Activated naive CD4-positive, alpha-beta T cell treated with anti-CD3 and anti-CD28 coated beads, Interleukin-2, amount 50 U/mL, for 72 hours (primary cell): ENCODE results near the gene USP32. TPM values are rescaled to one million over a fixed set of nuclear protein-coding genes. Genes with fewer than 3 reads are reported as not detected.
"Not testable (repeated sequence)": the region's sequence is repeated elsewhere in the genome, so short reads cannot be mapped to it uniquely, and the experiment has no call there.

Experiments
- ATAC-seq, 2 donors: fragments of 150-1000 bp; cut with Tn5 transposase; 2 replicates each; pipeline ENCODE4 v1.10.0; 2021; ENCODE audit warnings: mild to moderate bottlenecking in 2 of 2, moderate library complexity in 2 of 2
- DNase-seq, 2 donors: peaks; one replicate each; pipeline ENCODE4 v3.0.0; 2021 to 2022; ENCODE audit warnings: low spot score in 2 of 2
- H3K27ac Mint-ChIP-seq, 2 donors: one replicate each; pipeline ENCODE4 v1.8.0; 2022; ENCODE audit warnings: mild to moderate bottlenecking in 2 of 2, mixed read lengths in 2 of 2
- H3K36me3 Mint-ChIP-seq, 2 donors: one replicate each; pipeline ENCODE4 v1.8.0; 2022; ENCODE audit warnings: mixed read lengths in 2 of 2
- H3K9me3 Mint-ChIP-seq, 2 donors: one replicate each; pipeline ENCODE4 v1.8.0; 2022; ENCODE audit warnings: mixed read lengths in 2 of 2
- total RNA-seq, 2 donors: library from RNA; stranded (reverse); gene quantifications; one replicate each; pipeline ENCODE4 v1.2.3, GENCODE V29; 2022

The USP32 gene
- total RNA-seq, 2 donors from 2014 or later = 42.6 to 51.5 TPM

GRCh38 chr17:60419003-60419402, 27.1 kb upstream of the USP32 start:
- H3K27ac Mint-ChIP-seq, DNase-seq, ATAC-seq, H3K9me3 Mint-ChIP-seq, H3K36me3 Mint-ChIP-seq: not testable (repeated sequence)

GRCh38 chr17:60416368-60416925, 24.5 kb upstream of the USP32 start:
- peaks cover 0 to 4% of the 10 kb centered on the region in 2 donors for H3K9me3 Mint-ChIP-seq
- H3K27ac Mint-ChIP-seq = no peak overlapping the region
- H3K36me3 Mint-ChIP-seq = no peaks in the 10 kb centered on the region
- ATAC-seq (no peak), DNase-seq (no peak)

DNA sequence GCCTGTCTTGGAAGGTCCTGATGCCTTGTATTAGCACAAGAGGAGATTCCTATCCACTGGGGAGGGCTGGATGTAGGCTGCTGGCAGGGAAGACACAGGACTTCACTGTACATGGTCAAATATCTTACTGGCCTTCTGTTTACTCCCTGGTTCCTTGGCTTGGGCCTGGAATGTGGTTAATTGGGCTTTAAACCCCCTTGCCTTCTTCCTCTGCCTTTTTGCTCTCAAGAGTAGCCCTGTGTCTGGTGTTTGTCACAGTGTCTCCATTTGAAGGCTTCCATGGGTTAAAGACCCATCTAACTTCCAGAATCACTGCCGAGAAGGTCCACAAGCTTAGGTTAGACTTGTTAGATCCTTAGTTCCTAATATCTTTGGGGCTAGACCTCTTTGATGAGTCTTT, 23.2 kb upstream of the USP32 start:
- H3K36me3 Mint-ChIP-seq = no peaks in the 10 kb centered on the region
- ATAC-seq (no peak), DNase-seq (no peak)
- H3K27ac Mint-ChIP-seq = no peak overlapping the region
- H3K9me3 Mint-ChIP-seq = peaks cover 0 to 4% of the 10 kb centered on the region in 2 donors

- Mint-ChIP-seq H3K9me3 (no peaks in the 10 kb centered on the region), H3K36me3 (no peaks in the 10 kb centered on the region), H3K27ac (no peak overlapping the region)
- ATAC-seq = no peak
- DNase-seq = no peak
Measured at GRCh38 chr17:60412701-60413100, 20.8 kb upstream of the USP32 start.

GRCh38 chr17:60410001-60410400, 18.1 kb upstream of the USP32 start:
- Mint-ChIP-seq H3K9me3 (no peaks in the 10 kb centered on the region), H3K27ac (no peak overlapping the region), H3K36me3 (no peaks in the 10 kb centered on the region)
- no peak for DNase-seq
- ATAC-seq = no peak

DNA sequence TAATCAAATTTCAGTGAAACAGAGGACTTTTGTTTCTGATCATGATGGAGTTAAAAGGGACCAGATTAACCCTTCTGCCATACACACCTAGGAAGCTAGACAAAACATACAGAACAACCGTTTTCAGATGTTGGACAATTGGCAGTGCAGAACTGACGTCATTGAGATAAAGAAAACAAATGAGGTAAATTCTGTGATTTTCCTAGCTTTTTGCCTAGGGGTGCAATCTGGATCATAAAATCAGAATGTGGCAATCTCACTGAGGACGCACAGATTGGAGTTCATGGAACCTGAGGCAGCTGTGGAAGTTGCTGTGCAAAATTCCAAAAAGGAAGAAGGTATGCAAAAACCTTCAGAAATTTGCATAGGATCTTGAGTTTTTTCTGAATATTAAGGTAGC, 15.0 kb upstream of the USP32 start:
- no peaks in the 10 kb centered on the region for H3K36me3 Mint-ChIP-seq
- no peaks in the 10 kb centered on the region for H3K9me3 Mint-ChIP-seq
- H3K27ac Mint-ChIP-seq = no peak overlapping the region
- DNase-seq (no peak), ATAC-seq (no peak)

GRCh38 chr17:60403962-60404361, 12.0 kb upstream of the USP32 start:
- H3K27ac Mint-ChIP-seq = no peak overlapping the region
- DNase-seq (no peak), ATAC-seq (no peak)
- H3K36me3 Mint-ChIP-seq = no peaks in the 10 kb centered on the region
- H3K9me3 Mint-ChIP-seq = no peaks in the 10 kb centered on the region

GRCh38 chr17:60403523-60403810, 11.5 kb upstream of the USP32 start:
- Mint-ChIP-seq H3K27ac (no peak overlapping the region), H3K36me3 (no peaks in the 10 kb centered on the region), H3K9me3 (no peaks in the 10 kb centered on the region)
- ATAC-seq (no peak), DNase-seq (no peak)

- Mint-ChIP-seq H3K36me3 (no peaks in the 10 kb centered on the region), H3K27ac (no peak overlapping the region), H3K9me3 (no peaks in the 10 kb centered on the region)
- ATAC-seq = no peak
- no peak for DNase-seq
Measured at GRCh38 chr17:60401819-60402218, 9.9 kb upstream of the USP32 start.

DNA sequence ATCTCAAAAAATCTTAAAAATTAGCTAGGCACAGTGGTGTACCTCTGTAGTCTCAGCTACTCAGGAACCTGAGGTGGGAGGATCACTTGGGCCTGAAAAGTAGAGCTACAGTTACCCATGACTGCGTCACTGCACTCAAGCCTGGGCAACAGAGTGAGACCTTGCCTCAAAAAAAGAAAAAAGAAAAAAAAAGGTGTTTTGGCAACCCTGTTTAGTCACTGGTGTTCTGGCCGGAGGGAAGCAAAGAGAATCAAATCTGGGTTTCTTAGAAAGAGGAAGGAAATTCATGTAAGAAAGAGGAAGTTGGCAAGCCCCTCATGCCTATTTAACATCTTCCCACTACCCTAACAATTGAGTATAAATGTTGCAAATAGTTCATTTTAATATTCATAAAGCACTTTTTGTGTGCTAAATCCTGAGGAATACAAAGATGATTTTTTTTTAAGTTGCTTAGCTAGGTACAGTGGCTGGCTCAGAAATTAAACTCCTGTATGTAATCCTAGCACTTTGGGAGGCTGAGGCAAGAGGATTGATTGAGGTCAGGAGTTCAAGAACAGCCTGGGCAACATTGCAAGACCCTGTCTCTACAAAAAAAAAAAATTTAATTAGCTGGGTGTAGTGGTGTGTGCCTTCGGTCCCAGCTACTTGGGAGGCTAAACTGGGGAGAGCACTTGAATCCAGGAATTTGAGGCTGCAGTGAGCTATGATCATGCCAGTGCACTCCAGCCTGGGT, 6.5 kb upstream of the USP32 start:
- ATAC-seq (peak in 1 of 2 donors; percentile 48), DNase-seq (no peak)
- peaks cover 0 to 7% of the 10 kb centered on the region in 2 donors for H3K36me3 Mint-ChIP-seq
- H3K9me3 Mint-ChIP-seq = no peaks in the 10 kb centered on the region
- no peak overlapping the region for H3K27ac Mint-ChIP-seq

DNA sequence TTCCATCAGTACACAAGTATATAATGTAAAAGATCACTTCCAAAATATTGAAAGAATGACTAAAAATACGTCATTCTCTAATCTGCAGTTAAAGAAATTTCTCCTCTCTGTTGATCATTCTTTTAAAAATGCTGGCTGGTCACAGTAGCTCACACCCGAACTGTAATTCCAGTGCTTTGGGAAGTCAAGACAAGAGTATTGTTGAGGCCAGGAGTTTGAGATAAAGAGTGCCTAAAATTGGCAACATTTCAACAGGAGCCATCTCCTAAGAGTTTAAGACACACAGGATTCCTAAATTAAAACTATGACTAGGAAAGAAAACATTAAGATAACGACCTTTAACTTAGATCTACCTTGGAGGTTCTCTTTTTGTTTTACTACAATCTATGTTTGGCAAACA, 4.5 kb upstream of the USP32 start:
- no peak for DNase-seq
- Mint-ChIP-seq H3K27ac (no peak overlapping the region), H3K36me3 (peaks cover 1 to 8% of the 10 kb centered on the region in 2 donors), H3K9me3 (no peaks in the 10 kb centered on the region)
- no peak for ATAC-seq

- Mint-ChIP-seq H3K27ac (peak overlapping the region in 1 of 2 donors; percentile 3), H3K36me3 (peaks cover 9 to 12% of the 10 kb centered on the region in 2 donors), H3K9me3 (no peaks in the 10 kb centered on the region)
- ATAC-seq (peak in 1 of 2 donors; percentile 37), DNase-seq (no peak)
Measured at GRCh38 chr17:60395508-60396065, 3.7 kb upstream of the USP32 start.

GRCh38 chr17:60393840-60394723, 2.1 kb upstream of the USP32 start:
- Mint-ChIP-seq H3K9me3 (no peaks in the 10 kb centered on the region), H3K27ac (no peak overlapping the region), H3K36me3 (peaks cover 9 to 12% of the 10 kb centered on the region in 2 donors)
- ATAC-seq (no peak), DNase-seq (no peak)

- H3K27ac Mint-ChIP-seq = peak overlapping the region; percentile 96 to 97
- peaks cover 9 to 12% of the 10 kb centered on the region in 2 donors for H3K36me3 Mint-ChIP-seq
- peak in 1 of 2 donors; percentile 33 for ATAC-seq
- DNase-seq = peak in 1 of 2 donors; percentile 31
- H3K9me3 Mint-ChIP-seq = no peaks in the 10 kb centered on the region
Measured at GRCh38 chr17:60392845-60393702, 1.1 kb upstream of the USP32 start.

DNA sequence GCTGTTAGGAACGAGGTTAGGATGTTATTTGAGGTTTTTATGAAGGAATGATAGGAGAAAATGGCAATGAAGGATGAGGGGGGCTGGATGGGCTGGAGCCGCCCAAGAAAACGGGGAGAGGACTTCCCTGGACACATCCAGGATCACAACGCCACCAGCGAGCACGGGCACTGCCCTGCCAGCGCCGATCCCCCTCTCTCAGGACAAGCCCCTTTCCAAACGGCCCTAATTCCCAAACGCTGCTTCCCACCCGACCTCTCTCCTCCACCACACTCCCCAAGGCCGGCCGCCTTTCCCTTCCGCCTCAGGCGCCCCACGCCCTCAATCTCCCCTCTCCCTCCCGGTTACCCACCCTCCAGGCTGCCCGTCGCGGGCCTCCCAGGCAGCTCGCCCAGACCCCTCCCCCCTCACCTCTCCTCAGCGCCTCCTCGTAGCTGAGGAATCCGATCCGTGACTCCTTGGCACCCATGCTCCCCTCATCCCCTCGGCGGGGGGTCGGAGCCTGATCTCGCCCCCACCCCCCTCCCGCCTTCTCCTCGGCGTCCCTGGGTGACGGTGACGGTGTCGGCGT, 377 bp downstream of the USP32 start:
- Mint-ChIP-seq H3K36me3 (peaks cover 9 to 12% of the 10 kb centered on the region in 2 donors), H3K9me3 (no peaks in the 10 kb centered on the region), H3K27ac (peak overlapping the region; percentile 93 to 96)
- ATAC-seq (peak; percentile 34 to 46), DNase-seq (peak in 1 of 2 donors; percentile 57)

DNA sequence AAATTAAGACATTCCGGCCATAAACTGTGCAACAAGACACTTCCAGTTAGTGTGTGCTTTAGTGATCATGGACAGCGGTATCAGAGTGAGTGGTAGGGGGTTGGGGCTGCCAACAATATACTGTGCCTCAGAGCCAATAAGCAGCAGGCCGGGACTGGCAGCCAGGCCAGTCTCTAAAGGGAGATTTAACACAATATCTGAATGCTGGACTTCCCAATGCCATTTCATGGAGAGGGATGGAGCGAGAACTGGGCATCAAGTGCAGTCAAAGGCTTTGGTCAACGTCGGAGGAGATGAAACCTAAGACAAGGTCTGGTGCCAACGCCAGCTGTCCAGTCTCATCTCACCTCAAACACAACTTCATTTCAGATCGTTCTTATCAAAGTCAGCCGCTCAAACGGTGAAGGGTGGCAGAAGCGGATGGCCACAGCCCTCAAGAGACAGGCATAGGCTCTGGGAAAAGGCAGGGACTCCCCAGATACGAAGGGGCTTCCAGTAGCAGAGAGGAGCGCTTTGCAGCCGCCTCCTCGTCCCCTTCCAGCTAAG, 935 bp downstream of the USP32 start:
- no peaks in the 10 kb centered on the region for H3K9me3 Mint-ChIP-seq
- ATAC-seq (no peak), DNase-seq (peak in 1 of 2 donors; percentile 26)
- peak overlapping the region; percentile 93 to 96 for H3K27ac Mint-ChIP-seq
- H3K36me3 Mint-ChIP-seq = peaks cover 9 to 12% of the 10 kb centered on the region in 2 donors
